Gastroesophageal sphincter (tissue), 4 donors: ENCODE measurements around the gene NUDT4. TPM values are rescaled to one million over a fixed set of nuclear protein-coding genes. Genes with fewer than 3 reads are reported as not detected.

Experiments
- ATAC-seq: fragments of 150-250 bp; one replicate; pipeline ENCODE4 v1.9.1; 2016; ENCODE audit warnings: mild to moderate bottlenecking, moderate library complexity
- H3K27ac ChIP-seq, 4 donors: fragments of 200-600 bp; sonication (generic) in 3 of 4; 1 replicate in 3 of 4; 2 replicates in 1 of 4; pipeline ENCODE4 v1.5.1; 2016 to 2019
- H3K27me3 ChIP-seq: fragments of 200-600 bp; sonication (generic); one replicate; pipeline ENCODE4 v1.5.1; 2019
- H3K36me3 ChIP-seq, 2 donors: fragments of 200-600 bp; sonication (generic); one replicate each; pipeline ENCODE4 v1.5.1; 2019; ENCODE audit warnings: control low read depth in 1 of 2
- H3K4me1 ChIP-seq, 3 donors: fragments of 200-600 bp; sonication (generic); 1 replicate in 2 of 3; 2 replicates in 1 of 3; pipeline ENCODE4 v1.5.1; 2016 to 2019; ENCODE audit warnings: control low read depth in 2 of 3
- H3K4me3 ChIP-seq, 2 donors: fragments of 200-600 bp; sonication (generic); one replicate each; pipeline ENCODE4 v1.5.1; 2019; ENCODE audit warnings: mild to moderate bottlenecking in 1 of 2, moderate library complexity in 1 of 2
- H3K9me3 ChIP-seq, 3 donors: fragments of 200-600 bp; sonication (generic); one replicate each; pipeline ENCODE4 v1.5.1; 2017 to 2019; ENCODE audit warnings: control low read depth in 2 of 3
- EP300 ChIP-seq: sonication (generic); formaldehyde crosslinking; IDR thresholded peaks from one replicate; pipeline ENCODE4 v1.6.1; 2017; ENCODE audit warnings: antibody characterized with exemption, mild to moderate bottlenecking
- POLR2A ChIP-seq, 2 donors: fragments of 450-650 bp; IDR thresholded peaks; one replicate each; pipeline ENCODE4 v1.6.1; 2017; ENCODE audit warnings: antibody characterized with exemption in 2 of 2, mild to moderate bottlenecking in 2 of 2, moderate library complexity in 1 of 2
- POLR2AphosphoS5 ChIP-seq: sonication (generic); formaldehyde crosslinking; IDR thresholded peaks from one replicate; pipeline ENCODE4 v1.6.1; 2017; ENCODE audit warnings: antibody characterized with exemption
- WGBS, 2 donors: methylation state at CpG; one replicate each; pipeline ENCODE4 v1.1.5; 2018; ENCODE audit warnings: low coverage in 1 of 2; 5-methylcytosine and 5-hydroxymethylcytosine counted together
- total RNA-seq, 4 donors: library from RNA; depleted of rRNA; stranded (reverse); fragments of >200 nt; gene quantifications; one replicate each; pipeline ENCODE4 v1.1.0, GENCODE V29; 2016
- TF ChIP-seq, protein P1 (sequence below), 4 experiments: fragments of 200-600 bp in 2 of 4; fragments of 450-650 bp in 2 of 4; sonication (generic) in 1 of 4; IDR thresholded peaks; one replicate each; pipeline ENCODE4 v1.5.1; 2017 to 2019; ENCODE audit warnings: antibody characterized with exemption in 4 of 4, mild to moderate bottlenecking in 2 of 4, moderate library complexity in 2 of 4

Gene NUDT4
- total RNA-seq, 4 donors from 2014 or later = 91.2 to 146 (median 94.3) TPM

DNA sequence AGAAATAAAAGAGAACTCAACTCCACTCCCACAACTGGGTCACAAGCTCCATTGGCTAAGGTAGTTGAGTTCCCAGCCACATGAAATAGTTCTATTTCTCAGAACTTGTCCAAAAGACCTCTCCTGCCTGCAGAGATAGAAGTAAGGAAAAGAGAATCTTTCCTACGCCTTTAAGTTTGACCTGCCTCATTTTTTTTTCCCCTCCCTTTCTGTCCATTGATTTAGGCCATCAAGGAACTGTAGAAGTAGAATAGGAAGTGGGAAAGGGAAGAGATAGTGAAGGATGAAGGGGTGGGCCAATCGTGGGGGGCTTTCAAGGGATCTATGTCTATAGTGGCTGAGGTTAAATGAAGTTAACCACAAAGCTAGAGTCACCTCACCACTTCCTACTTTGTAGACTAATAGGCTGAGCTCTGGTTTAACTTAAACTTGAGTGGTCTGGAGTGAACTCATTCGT is 13.9 kb upstream of the NUDT4 start:
- Histone ChIP-seq H3K27me3 (no peaks in the 10 kb centered on the region), H3K27ac (no peak overlapping the region), H3K9me3 (no peaks in the 10 kb centered on the region), H3K4me3 (no peak overlapping the region), H3K36me3 (no peaks in the 10 kb centered on the region), H3K4me1 (peaks cover 0 to 30% (median 2%) of the 10 kb centered on the region in 3 donors)
- WGBS, 2 donors = 65 to 74% methylated on average over 3 of the region's 3 CpGs
- no peak for ATAC-seq
- TF ChIP-seq POLR2AphosphoS5 (no peak), POLR2A (IDR thresholded peaks at IDR 0.05) (no peak), EP300 (no peak)
- TF ChIP-seq, protein P1, sequence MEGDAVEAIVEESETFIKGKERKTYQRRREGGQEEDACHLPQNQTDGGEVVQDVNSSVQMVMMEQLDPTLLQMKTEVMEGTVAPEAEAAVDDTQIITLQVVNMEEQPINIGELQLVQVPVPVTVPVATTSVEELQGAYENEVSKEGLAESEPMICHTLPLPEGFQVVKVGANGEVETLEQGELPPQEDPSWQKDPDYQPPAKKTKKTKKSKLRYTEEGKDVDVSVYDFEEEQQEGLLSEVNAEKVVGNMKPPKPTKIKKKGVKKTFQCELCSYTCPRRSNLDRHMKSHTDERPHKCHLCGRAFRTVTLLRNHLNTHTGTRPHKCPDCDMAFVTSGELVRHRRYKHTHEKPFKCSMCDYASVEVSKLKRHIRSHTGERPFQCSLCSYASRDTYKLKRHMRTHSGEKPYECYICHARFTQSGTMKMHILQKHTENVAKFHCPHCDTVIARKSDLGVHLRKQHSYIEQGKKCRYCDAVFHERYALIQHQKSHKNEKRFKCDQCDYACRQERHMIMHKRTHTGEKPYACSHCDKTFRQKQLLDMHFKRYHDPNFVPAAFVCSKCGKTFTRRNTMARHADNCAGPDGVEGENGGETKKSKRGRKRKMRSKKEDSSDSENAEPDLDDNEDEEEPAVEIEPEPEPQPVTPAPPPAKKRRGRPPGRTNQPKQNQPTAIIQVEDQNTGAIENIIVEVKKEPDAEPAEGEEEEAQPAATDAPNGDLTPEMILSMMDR (IDR thresholded peaks at IDR 0.05) = no peak

DNA sequence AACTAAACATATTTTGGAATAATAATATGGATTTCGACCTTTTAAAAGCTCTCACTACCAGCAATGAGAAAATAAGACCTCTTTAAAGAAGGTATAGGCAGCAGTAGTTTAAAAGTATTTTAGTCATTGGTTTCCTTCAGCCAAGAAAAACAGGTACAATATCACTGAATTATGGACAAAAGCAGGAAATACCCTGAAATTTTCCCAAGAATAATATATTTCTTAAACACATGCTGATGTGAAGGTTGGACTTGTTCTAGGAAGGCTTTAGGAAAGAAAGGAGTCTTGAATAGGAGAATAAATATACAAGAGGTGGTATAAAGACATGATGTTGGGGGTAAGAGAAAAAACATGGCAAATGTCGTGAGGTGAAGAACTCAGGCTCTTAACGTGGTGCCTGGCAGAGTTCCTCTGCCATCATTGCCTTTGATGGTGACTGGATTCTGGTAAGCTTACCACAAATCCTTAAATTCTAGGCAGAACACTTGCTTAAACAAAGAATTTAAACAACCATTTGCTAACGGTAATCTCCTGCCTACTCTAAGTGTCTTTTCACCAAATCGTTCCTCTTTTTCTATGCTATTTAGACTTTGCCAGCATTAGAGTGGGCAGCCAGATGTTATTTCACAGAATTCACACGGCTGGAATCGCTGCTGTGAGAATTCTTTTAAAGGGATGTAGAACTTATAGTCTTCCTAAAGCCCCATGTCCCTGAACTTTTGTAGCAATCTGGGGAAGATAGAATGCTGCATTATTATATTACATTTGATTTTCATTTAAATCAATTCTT is 11.9 kb upstream of the NUDT4 start:
- Histone ChIP-seq H3K4me1 (peaks cover 0 to 11% (median 0%) of the 10 kb centered on the region in 3 donors), H3K36me3 (no peaks in the 10 kb centered on the region), H3K9me3 (no peaks in the 10 kb centered on the region), H3K4me3 (no peak overlapping the region), H3K27ac (no peak overlapping the region), H3K27me3 (no peaks in the 10 kb centered on the region)
- 73 to 74% methylated on average over 5 to 7 of the region's 7 CpGs for WGBS, 2 donors
- TF ChIP-seq, protein P1 (IDR thresholded peaks at IDR 0.05) = no peak
- no peak for TF ChIP-seq POLR2AphosphoS5
- TF ChIP-seq POLR2A (IDR thresholded peaks at IDR 0.05) = no peak
- TF ChIP-seq EP300 = no peak
- ATAC-seq = no peak

DNA sequence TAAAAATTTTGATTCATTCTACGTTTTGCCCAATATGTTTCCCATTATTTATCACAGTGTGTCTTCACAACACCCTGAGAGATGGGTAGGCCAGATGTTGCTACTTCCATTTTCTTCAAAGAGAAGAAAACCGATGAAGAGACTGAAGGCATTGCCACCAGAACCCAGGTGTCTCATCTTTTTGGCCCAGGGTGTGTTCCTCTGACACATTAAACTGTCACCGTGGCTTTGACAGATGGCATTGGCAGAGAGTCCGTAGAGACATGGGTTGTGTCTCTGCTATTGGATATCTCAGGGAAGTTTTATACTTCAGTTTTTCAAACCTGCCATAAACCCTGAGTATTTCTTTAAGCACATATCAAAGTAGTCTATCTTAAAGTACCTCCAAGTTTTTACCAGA is 11.3 kb upstream of the NUDT4 start:
- TF ChIP-seq POLR2A (IDR thresholded peaks at IDR 0.05) (no peak), EP300 (no peak), POLR2AphosphoS5 (no peak)
- TF ChIP-seq, protein P1 (IDR thresholded peaks at IDR 0.05) = no peak

DNA sequence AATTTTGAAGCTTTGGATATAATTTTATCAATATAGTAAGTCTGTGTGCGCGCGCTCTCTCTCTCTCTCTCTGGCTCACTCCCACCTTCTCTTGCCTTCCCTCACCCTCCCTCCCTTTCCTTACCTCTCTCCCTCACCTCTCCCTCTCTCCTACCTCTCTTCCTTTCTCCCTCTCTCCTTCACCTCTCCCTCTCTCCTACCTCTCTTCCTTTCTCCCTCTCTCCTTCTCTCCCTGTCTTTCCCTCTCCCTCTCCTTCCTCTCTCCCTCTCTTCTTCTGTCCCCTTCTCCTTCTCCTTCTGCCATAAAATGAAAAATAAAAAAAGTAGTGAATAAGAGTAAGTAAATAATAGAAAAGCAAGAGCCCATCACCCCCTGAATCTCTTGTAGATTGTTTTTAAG is 9.0 kb upstream of the NUDT4 start:
- 96% methylated on average over 3 of the region's 3 CpGs; no CpG with 5 or more reads in 1 of the 2 donors for WGBS, 2 donors
- no peak for ATAC-seq
- no peak for TF ChIP-seq POLR2AphosphoS5
- no peak for TF ChIP-seq POLR2A (IDR thresholded peaks at IDR 0.05)
- TF ChIP-seq, protein P1 (IDR thresholded peaks at IDR 0.05) = no peak

More for the DNA sequence above, 11.3 kb upstream of the NUDT4 start:
- no peak for ATAC-seq
- H3K9me3 ChIP-seq = no peaks in the 10 kb centered on the region
- 83 to 92% methylated on average over 4 of the region's 4 CpGs for WGBS, 2 donors
- no peak overlapping the region for H3K27ac ChIP-seq
- no peak overlapping the region for H3K4me3 ChIP-seq
- peaks cover 0 to 5% (median 0%) of the 10 kb centered on the region in 3 donors for H3K4me1 ChIP-seq
- H3K27me3 ChIP-seq = no peaks in the 10 kb centered on the region
- no peaks in the 10 kb centered on the region for H3K36me3 ChIP-seq

DNA sequence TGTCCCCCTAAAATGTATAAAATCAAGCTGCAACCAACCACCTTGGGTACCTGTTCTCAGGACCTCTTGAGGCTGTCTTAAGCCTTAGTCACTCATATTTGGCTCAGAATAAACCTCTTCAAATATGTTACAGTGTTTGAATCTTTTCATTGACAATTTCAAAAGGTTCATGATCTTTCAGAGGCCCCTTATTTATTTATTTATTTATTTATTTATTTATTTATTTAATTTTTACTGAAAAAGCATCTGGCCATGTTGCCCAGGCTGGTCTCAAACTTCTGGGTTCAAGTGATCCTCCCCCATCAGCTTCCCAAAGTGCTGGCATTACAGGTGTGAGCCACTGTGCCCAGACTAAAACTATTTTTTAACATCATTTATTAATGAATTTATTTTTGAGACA is 8.2 kb upstream of the NUDT4 start:
- Histone ChIP-seq H3K36me3 (no peaks in the 10 kb centered on the region), H3K4me1 (peaks cover 0 to 9% (median 5%) of the 10 kb centered on the region in 3 donors), H3K4me3 (no peak overlapping the region), H3K9me3 (no peaks in the 10 kb centered on the region), H3K27ac (no peak overlapping the region), H3K27me3 (no peaks in the 10 kb centered on the region)
- no peak for ATAC-seq
- TF ChIP-seq, protein P1 (IDR thresholded peaks at IDR 0.05) = no peak
- TF ChIP-seq POLR2AphosphoS5 = no peak
- TF ChIP-seq EP300 = no peak
- no peak for TF ChIP-seq POLR2A (IDR thresholded peaks at IDR 0.05)

More for the DNA sequence above, 9.0 kb upstream of the NUDT4 start:
- Histone ChIP-seq H3K27ac (no peak overlapping the region), H3K9me3 (no peaks in the 10 kb centered on the region), H3K36me3 (no peaks in the 10 kb centered on the region), H3K27me3 (no peaks in the 10 kb centered on the region), H3K4me3 (no peak overlapping the region), H3K4me1 (peaks cover 0 to 1% (median 1%) of the 10 kb centered on the region in 3 donors)
